ENCODE data around the gene ARL6. TPM values are rescaled to one million over a fixed set of nuclear protein-coding genes. Genes with fewer than 3 reads are reported as not detected.

The ARL6 gene
- total RNA-seq, 6 experiments from 2014 or later = 1.4 to 3.3 (median 2.6) TPM

DNA sequence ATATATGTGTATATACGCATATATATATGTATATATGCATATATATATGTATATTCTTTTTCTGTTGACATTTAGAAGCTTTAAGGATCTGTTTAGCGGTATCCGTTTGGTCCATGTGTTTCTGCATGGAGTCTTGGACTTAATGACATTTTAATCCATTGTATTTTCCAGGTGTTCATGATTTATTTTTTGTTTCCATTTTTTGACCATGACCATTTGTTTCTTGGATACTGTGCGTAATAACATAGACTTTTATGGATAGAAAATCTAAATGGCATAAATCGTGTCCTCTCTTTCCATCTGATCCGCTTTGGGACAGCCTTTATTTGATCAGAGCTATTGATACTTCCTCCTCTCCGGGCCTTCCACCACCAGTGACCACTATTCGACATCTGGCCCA is 76.7 kb downstream of the ARL6 start:
- intact Hi-C loops (cut with DNase I) = no loop called here
- no peaks in the 10 kb centered on the region for H3K27me3 ChIP-seq
- no peak for TF ChIP-seq POLR2A (IDR thresholded peaks at IDR 0.05)
- TF ChIP-seq, protein P1, sequence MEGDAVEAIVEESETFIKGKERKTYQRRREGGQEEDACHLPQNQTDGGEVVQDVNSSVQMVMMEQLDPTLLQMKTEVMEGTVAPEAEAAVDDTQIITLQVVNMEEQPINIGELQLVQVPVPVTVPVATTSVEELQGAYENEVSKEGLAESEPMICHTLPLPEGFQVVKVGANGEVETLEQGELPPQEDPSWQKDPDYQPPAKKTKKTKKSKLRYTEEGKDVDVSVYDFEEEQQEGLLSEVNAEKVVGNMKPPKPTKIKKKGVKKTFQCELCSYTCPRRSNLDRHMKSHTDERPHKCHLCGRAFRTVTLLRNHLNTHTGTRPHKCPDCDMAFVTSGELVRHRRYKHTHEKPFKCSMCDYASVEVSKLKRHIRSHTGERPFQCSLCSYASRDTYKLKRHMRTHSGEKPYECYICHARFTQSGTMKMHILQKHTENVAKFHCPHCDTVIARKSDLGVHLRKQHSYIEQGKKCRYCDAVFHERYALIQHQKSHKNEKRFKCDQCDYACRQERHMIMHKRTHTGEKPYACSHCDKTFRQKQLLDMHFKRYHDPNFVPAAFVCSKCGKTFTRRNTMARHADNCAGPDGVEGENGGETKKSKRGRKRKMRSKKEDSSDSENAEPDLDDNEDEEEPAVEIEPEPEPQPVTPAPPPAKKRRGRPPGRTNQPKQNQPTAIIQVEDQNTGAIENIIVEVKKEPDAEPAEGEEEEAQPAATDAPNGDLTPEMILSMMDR (IDR thresholded peaks at IDR 0.05) = no peak
- peaks cover 0 to 4% (median 0%) of the 10 kb centered on the region in 4 donors for H3K4me1 ChIP-seq
- H3K36me3 ChIP-seq = no peaks in the 10 kb centered on the region
- H3K9me3 ChIP-seq = no peaks in the 10 kb centered on the region
- WGBS (ENCODE audit: insufficient coverage, low coverage, low lambda C conversion rate, missing lambda C conversion rate) = 91% methylated on average over 8 of the region's 8 CpGs
- no peak overlapping the region for H3K27ac ChIP-seq
- H3K4me3 ChIP-seq = no peak overlapping the region
- ATAC-seq (no peak), DNase-seq (no peak)

DNA sequence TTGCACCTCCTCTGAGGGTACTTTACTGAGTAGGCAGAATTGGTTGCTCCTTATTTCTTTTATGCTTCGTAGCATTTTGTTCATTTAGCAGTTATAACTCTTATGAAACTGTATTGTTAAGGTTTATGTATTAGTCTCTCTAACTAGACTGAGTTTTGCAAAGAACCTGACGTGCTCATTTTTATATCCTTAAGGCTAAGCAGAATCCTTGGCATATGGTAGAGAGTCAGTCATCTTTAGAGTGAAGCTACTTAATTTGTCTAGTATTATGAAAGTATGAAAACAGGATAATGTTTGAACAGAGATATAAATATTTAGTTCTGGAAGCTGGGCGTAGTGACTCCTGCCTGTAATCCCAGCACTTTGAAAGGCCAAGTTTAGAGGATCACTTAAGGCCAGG is 77.4 kb downstream of the ARL6 start:
- Histone ChIP-seq H3K27ac (no peak overlapping the region), H3K27me3 (no peaks in the 10 kb centered on the region), H3K36me3 (no peaks in the 10 kb centered on the region), H3K9me3 (no peaks in the 10 kb centered on the region), H3K4me3 (no peak overlapping the region), H3K4me1 (peaks cover 0 to 4% (median 0%) of the 10 kb centered on the region in 4 donors)
- 95% methylated on average over 3 of the region's 3 CpGs for WGBS (ENCODE audit: insufficient coverage, low coverage, low lambda C conversion rate, missing lambda C conversion rate)
- intact Hi-C loops (cut with DNase I) = no loop called here
- DNase-seq = no peak
- TF ChIP-seq, protein P1 (IDR thresholded peaks at IDR 0.05) = no peak
- TF ChIP-seq POLR2A (IDR thresholded peaks at IDR 0.05) = no peak
- no peak for ATAC-seq

DNA sequence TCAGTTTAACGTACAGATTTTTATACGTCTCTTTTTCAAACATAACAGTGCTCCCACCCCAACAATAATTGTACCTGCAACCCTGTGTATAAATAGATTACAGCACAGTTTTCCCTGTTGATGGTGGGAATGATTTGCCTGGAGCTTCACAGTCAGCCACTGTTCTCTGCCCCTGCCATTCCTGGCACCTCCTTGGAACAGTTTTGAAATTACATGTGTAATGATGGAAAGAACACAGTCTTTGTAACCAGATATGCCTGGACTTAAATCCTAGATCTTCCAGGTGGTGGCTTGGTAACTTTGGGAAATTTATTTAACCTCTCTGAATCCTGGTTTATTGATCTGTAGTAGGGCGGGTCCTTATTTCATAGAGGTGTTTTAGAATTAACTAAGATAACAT is 84.2 kb downstream of the ARL6 start:
- ATAC-seq (no peak), DNase-seq (no peak)
- Histone ChIP-seq H3K9me3 (no peaks in the 10 kb centered on the region), H3K4me1 (no peaks in the 10 kb centered on the region), H3K4me3 (no peak overlapping the region), H3K36me3 (no peaks in the 10 kb centered on the region), H3K27ac (no peak overlapping the region), H3K27me3 (no peaks in the 10 kb centered on the region)
- intact Hi-C loops (cut with DNase I) = no loop called here
- 86% methylated on average over 3 of the region's 3 CpGs for WGBS (ENCODE audit: insufficient coverage, low coverage, low lambda C conversion rate, missing lambda C conversion rate)
- TF ChIP-seq POLR2A (IDR thresholded peaks at IDR 0.05) = no peak
- TF ChIP-seq, protein P1 (IDR thresholded peaks at IDR 0.05) = no peak

Other genes with a start within 250 kb of the ARL6 start
- 10 to 100 TPM in 1 of 6 experiments, 1 to 10 TPM in 5; 4.7 to 10.2 (median 5.0) TPM for gene CRYBG3, start 57.3 kb downstream of the ARL6 start, total RNA-seq
- gene RIOX2, start 207.7 kb downstream of the ARL6 start, total RNA-seq = 10 to 100 TPM; 10.9 to 27.6 (median 15.6) TPM

All from right lobe of liver (tissue), 6 donors.